ENCODE data around the gene DLG1.
"Not testable (repeated sequence)": the region's sequence is repeated elsewhere in the genome, so short reads cannot be mapped to it uniquely, and the experiment has no call there.

DLG1 gene

DNA sequence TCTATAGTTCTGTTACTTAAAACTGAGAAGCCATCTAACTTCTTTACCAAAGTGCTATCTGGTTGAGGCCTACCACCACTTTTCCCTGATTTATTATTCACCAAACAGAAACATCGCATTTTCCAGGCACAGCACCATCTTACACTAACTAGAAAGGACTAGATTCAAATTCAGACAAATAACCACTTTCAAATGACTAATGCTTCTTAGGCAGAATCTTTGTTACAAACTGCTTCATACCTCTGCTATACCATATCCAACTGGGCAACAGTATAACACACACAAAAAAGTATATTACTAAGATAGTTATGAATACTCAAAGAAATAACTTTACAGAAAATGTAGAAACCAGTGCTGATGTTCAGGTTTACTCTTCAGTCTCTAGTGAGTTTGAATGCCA is 16.6 kb downstream of the DLG1 start:
- Histone ChIP-seq H3K9me3 (ENCODE audit: control insufficient read depth, low read depth, low read length) (no peaks in the 10 kb centered on the region), H3K9ac (ENCODE audit: low read length) (no peak overlapping the region), H3K27ac (ENCODE audit: low read length) (no peak overlapping the region), H3K4me1 (ENCODE audit: control insufficient read depth, low read depth, low read length) (no peaks in the 10 kb centered on the region), H3K36me3 (ENCODE audit: control insufficient read depth, low read depth, low read length) (peaks cover 48% of the 10 kb centered on the region), H3K4me3 (ENCODE audit: low read length) (no peak overlapping the region), H3K27me3 (ENCODE audit: control insufficient read depth, insufficient read depth, low read length) (no peaks in the 10 kb centered on the region)

DNA sequence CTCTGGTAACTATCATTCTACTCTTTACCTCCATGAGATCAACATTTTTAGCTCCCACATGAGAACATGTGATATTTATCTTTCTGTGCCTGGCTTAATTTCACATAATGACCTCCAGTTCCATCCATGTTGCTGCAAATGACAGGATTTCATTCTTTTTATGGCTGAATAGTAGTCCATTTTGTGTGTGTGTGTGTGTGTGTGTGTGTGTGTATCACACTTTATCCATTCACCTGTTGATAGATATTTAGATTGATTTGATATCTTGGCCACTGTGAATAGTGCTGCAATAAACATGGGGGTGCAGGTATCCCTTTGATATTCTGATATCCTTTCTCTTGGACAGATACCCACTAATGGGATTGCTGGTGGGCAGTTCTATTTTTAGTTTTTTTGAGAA is 18.3 kb downstream of the DLG1 start:
- H3K9me3 ChIP-seq (ENCODE audit: control insufficient read depth, low read depth, low read length), result no peaks in the 10 kb centered on the region
- H3K27me3 ChIP-seq (ENCODE audit: control insufficient read depth, insufficient read depth, low read length), result no peaks in the 10 kb centered on the region
- H3K9ac ChIP-seq (ENCODE audit: low read length), result no peak overlapping the region
- no peak overlapping the region for H3K27ac ChIP-seq (ENCODE audit: low read length)
- peaks cover 50% of the 10 kb centered on the region for H3K36me3 ChIP-seq (ENCODE audit: control insufficient read depth, low read depth, low read length)
- H3K4me1 ChIP-seq (ENCODE audit: control insufficient read depth, low read depth, low read length), result no peaks in the 10 kb centered on the region
- no peak overlapping the region for H3K4me3 ChIP-seq (ENCODE audit: low read length)

DNA sequence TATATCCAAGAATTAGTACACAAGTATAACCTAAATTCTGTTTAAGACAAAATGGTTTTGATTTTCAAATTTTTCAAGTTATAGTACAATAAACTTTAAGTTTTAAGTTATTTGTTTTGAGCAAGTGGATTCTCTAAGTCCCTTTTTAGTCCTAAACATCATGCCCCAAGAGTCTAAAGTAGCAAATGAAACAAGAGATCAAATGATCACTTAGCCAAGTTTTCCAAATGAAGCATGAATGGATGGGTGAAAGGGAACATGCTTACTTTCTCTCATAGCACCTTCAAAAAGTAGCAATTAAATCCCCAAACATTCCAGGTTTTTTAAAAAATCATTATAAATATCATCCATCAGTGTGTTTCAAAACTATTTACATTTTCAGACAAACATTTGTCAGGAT is 19.5 kb downstream of the DLG1 start:
- Histone ChIP-seq H3K27me3 (ENCODE audit: control insufficient read depth, insufficient read depth, low read length) (no peaks in the 10 kb centered on the region), H3K9me3 (ENCODE audit: control insufficient read depth, low read depth, low read length) (no peaks in the 10 kb centered on the region), H3K36me3 (ENCODE audit: control insufficient read depth, low read depth, low read length) (peaks cover 45% of the 10 kb centered on the region), H3K4me3 (ENCODE audit: low read length) (no peak overlapping the region), H3K4me1 (ENCODE audit: control insufficient read depth, low read depth, low read length) (no peaks in the 10 kb centered on the region), H3K9ac (ENCODE audit: low read length) (no peak overlapping the region), H3K27ac (ENCODE audit: low read length) (no peak overlapping the region)

GRCh38 chr3:197276808-197277207 is 21.6 kb downstream of the DLG1 start:
- not testable (repeated sequence) for H3K9ac ChIP-seq (ENCODE audit: low read length); H3K9me3 ChIP-seq (ENCODE audit: control insufficient read depth, low read depth, low read length); H3K4me3 ChIP-seq (ENCODE audit: low read length); H3K27ac ChIP-seq (ENCODE audit: low read length); H3K27me3 ChIP-seq (ENCODE audit: control insufficient read depth, insufficient read depth, low read length); H3K4me1 ChIP-seq (ENCODE audit: control insufficient read depth, low read depth, low read length)
- peaks cover 35% of the 10 kb centered on the region for H3K36me3 ChIP-seq (ENCODE audit: control insufficient read depth, low read depth, low read length)

DNA sequence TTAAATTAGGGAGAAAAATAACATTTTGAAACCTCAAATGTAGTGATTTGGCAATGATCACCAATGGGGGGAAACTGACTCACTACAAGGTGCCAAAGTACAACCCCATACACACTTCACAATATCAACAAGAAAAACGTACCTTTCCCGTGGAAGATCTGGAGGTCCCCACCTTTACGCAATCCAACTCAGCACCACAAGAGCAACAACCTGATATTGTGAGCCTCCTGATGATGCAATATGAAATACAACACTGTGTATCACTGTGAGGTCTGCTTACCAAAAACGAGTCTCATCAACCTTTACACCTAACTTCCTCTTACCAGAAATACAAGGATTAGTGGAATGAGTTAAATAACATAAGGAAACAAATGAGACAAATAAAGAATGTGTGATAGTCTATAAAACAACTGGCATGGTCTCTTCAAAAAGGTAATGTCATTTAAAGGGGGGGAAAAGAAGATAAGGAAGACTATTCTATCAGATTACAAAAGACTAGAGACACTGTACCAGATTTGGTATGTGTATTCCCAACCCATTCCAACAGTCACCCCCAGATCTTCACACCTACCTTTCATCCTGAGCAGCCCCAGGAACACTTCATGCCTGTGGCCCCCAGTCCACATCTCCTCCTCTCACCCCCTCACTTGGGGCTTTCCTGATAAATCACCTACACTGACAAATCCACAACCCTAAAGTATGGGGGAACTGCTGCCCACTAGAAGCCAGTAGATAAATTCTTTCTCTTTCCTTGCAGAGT is 27.7 kb downstream of the DLG1 start:
- H3K9me3 ChIP-seq (ENCODE audit: control insufficient read depth, low read depth, low read length), result no peaks in the 10 kb centered on the region
- H3K27me3 ChIP-seq (ENCODE audit: control insufficient read depth, insufficient read depth, low read length), result no peaks in the 10 kb centered on the region
- H3K4me3 ChIP-seq (ENCODE audit: low read length), result no peak overlapping the region
- no peak overlapping the region for H3K9ac ChIP-seq (ENCODE audit: low read length)
- no peaks in the 10 kb centered on the region for H3K4me1 ChIP-seq (ENCODE audit: control insufficient read depth, low read depth, low read length)
- no peak overlapping the region for H3K27ac ChIP-seq (ENCODE audit: low read length)
- peaks cover 4% of the 10 kb centered on the region for H3K36me3 ChIP-seq (ENCODE audit: control insufficient read depth, low read depth, low read length)

DNA sequence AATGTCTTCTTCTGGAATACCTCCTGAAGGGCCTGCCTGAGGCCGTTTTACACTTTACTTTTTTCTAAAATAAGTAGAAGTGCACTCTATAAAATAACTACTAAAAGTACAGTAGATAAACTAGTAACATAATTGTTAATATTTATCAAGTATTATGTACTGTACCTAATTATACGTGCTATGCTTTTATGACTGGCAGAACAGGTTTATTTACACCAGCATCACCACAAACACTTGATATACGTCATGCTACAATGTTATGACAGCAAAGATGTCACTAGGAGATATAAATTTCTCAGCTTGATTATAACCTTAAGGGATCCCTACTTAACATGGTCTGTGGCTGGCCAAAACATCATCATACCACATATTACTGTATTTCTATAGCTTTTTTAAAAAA is 29.4 kb downstream of the DLG1 start:
- H3K27ac ChIP-seq (ENCODE audit: low read length), result no peak overlapping the region
- H3K4me1 ChIP-seq (ENCODE audit: control insufficient read depth, low read depth, low read length), result no peaks in the 10 kb centered on the region
- H3K9me3 ChIP-seq (ENCODE audit: control insufficient read depth, low read depth, low read length), result no peaks in the 10 kb centered on the region
- no peaks in the 10 kb centered on the region for H3K27me3 ChIP-seq (ENCODE audit: control insufficient read depth, insufficient read depth, low read length)
- H3K9ac ChIP-seq (ENCODE audit: low read length), result no peak overlapping the region
- no peaks in the 10 kb centered on the region for H3K36me3 ChIP-seq (ENCODE audit: control insufficient read depth, low read depth, low read length)
- H3K4me3 ChIP-seq (ENCODE audit: low read length), result no peak overlapping the region

DNA sequence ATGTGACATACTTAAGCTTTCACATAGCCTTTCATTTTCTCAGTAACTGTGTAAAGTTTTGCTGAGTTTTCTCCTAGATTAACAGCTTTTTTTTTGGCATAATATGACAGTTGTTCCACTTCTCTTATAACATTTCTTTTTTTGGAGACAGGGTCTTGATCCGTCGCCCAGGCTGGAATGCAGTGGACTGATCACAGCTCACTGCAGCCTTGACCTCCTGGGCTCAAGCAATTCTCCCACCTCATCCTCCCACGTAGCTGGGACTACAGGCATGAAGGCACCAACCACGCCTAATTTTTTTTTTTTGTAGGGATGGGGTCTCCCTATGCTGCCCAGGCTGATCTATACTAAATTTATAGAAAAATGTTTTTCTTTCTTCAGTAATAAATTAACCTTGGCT is 30.1 kb downstream of the DLG1 start:
- no peaks in the 10 kb centered on the region for H3K9me3 ChIP-seq (ENCODE audit: control insufficient read depth, low read depth, low read length)
- H3K36me3 ChIP-seq (ENCODE audit: control insufficient read depth, low read depth, low read length), result no peaks in the 10 kb centered on the region
- no peaks in the 10 kb centered on the region for H3K4me1 ChIP-seq (ENCODE audit: control insufficient read depth, low read depth, low read length)
- H3K4me3 ChIP-seq (ENCODE audit: low read length), result no peak overlapping the region
- H3K9ac ChIP-seq (ENCODE audit: low read length), result no peak overlapping the region
- no peak overlapping the region for H3K27ac ChIP-seq (ENCODE audit: low read length)
- no peaks in the 10 kb centered on the region for H3K27me3 ChIP-seq (ENCODE audit: control insufficient read depth, insufficient read depth, low read length)

- no peak overlapping the region for H3K9ac ChIP-seq (ENCODE audit: low read length)
- no peaks in the 10 kb centered on the region for H3K36me3 ChIP-seq (ENCODE audit: control insufficient read depth, low read depth, low read length)
- H3K27me3 ChIP-seq (ENCODE audit: control insufficient read depth, insufficient read depth, low read length), result no peaks in the 10 kb centered on the region
- no peak overlapping the region for H3K27ac ChIP-seq (ENCODE audit: low read length)
- peaks cover 5% of the 10 kb centered on the region for H3K4me1 ChIP-seq (ENCODE audit: control insufficient read depth, low read depth, low read length)
- H3K4me3 ChIP-seq (ENCODE audit: low read length), result no peak overlapping the region
- no peaks in the 10 kb centered on the region for H3K9me3 ChIP-seq (ENCODE audit: control insufficient read depth, low read depth, low read length)
Measured at GRCh38 chr3:197266331-197266730, 32.1 kb downstream of the DLG1 start.

GRCh38 chr3:197262709-197263108 is 35.7 kb downstream of the DLG1 start:
- Histone ChIP-seq H3K4me1 (ENCODE audit: control insufficient read depth, low read depth, low read length) (peaks cover 5% of the 10 kb centered on the region), H3K9me3 (ENCODE audit: control insufficient read depth, low read depth, low read length) (no peaks in the 10 kb centered on the region), H3K27me3 (ENCODE audit: control insufficient read depth, insufficient read depth, low read length) (no peaks in the 10 kb centered on the region), H3K36me3 (ENCODE audit: control insufficient read depth, low read depth, low read length) (no peaks in the 10 kb centered on the region), H3K9ac (ENCODE audit: low read length) (no peak overlapping the region), H3K4me3 (ENCODE audit: low read length) (no peak overlapping the region), H3K27ac (ENCODE audit: low read length) (no peak overlapping the region)

- Histone ChIP-seq H3K36me3 (ENCODE audit: control insufficient read depth, low read depth, low read length) (no peaks in the 10 kb centered on the region), H3K9ac (ENCODE audit: low read length) (no peak overlapping the region), H3K27me3 (ENCODE audit: control insufficient read depth, insufficient read depth, low read length) (no peaks in the 10 kb centered on the region), H3K4me1 (ENCODE audit: control insufficient read depth, low read depth, low read length) (peaks cover 9% of the 10 kb centered on the region), H3K27ac (ENCODE audit: low read length) (no peak overlapping the region), H3K9me3 (ENCODE audit: control insufficient read depth, low read depth, low read length) (no peaks in the 10 kb centered on the region), H3K4me3 (ENCODE audit: low read length) (no peak overlapping the region)
Measured at GRCh38 chr3:197261164-197261509, 37.3 kb downstream of the DLG1 start.

GRCh38 chr3:197260491-197261163 is 37.8 kb downstream of the DLG1 start:
- Histone ChIP-seq H3K27me3 (ENCODE audit: control insufficient read depth, insufficient read depth, low read length) (no peaks in the 10 kb centered on the region), H3K9ac (ENCODE audit: low read length) (no peak overlapping the region), H3K36me3 (ENCODE audit: control insufficient read depth, low read depth, low read length) (no peaks in the 10 kb centered on the region), H3K9me3 (ENCODE audit: control insufficient read depth, low read depth, low read length) (no peaks in the 10 kb centered on the region), H3K4me3 (ENCODE audit: low read length) (no peak overlapping the region), H3K27ac (ENCODE audit: low read length) (no peak overlapping the region), H3K4me1 (ENCODE audit: control insufficient read depth, low read depth, low read length) (peaks cover 9% of the 10 kb centered on the region)

GRCh38 chr3:197259096-197259495 is 39.3 kb downstream of the DLG1 start:
- Histone ChIP-seq H3K27me3 (ENCODE audit: control insufficient read depth, insufficient read depth, low read length) (no peaks in the 10 kb centered on the region), H3K9ac (ENCODE audit: low read length) (no peak overlapping the region)

More at GRCh38 chr3:197259096-197259495, 39.3 kb downstream of the DLG1 start:
- Histone ChIP-seq H3K36me3 (ENCODE audit: control insufficient read depth, low read depth, low read length) (no peaks in the 10 kb centered on the region), H3K27ac (ENCODE audit: low read length) (no peak overlapping the region), H3K4me1 (ENCODE audit: control insufficient read depth, low read depth, low read length) (peaks cover 9% of the 10 kb centered on the region), H3K9me3 (ENCODE audit: control insufficient read depth, low read depth, low read length) (no peaks in the 10 kb centered on the region), H3K4me3 (ENCODE audit: low read length) (no peak overlapping the region)

Measured in iPS-18a (cell line).